ENCODE results near the gene B4GALT2.

GRCh38 chr1:43992232-43992995 is 13.4 kb downstream of the B4GALT2 start:
- TF ChIP-seq POLR2AphosphoS5 (IDR thresholded peaks at IDR 0.05; ENCODE audit: low read depth, low read length) (no peak), TAF1 (IDR thresholded peaks at IDR 0.05; ENCODE audit: low read depth, low read length) (no peak), POLR2A (IDR thresholded peaks at IDR 0.05; ENCODE audit: low read depth, low read length) (no peak)
